HG02763 (cell line): ENCODE measurements around the gene ZC3H7A.
A peak's percentile ranks its signal among the peaks of the same experiment; 100 is the strongest.
"Not testable (repeated sequence)": the region's sequence is repeated elsewhere in the genome, so short reads cannot be mapped to it uniquely, and the experiment has no call there.

Source experiments
- ATAC-seq: cut with Tn5 transposase; IDR thresholded peaks from one replicate; pipeline ENCODE4 v1.9.1; 2021; ENCODE audit warnings: mild to moderate bottlenecking, moderate library complexity; ENCODE audit not compliant: unreplicated experiment

ZC3H7A gene, protein sequence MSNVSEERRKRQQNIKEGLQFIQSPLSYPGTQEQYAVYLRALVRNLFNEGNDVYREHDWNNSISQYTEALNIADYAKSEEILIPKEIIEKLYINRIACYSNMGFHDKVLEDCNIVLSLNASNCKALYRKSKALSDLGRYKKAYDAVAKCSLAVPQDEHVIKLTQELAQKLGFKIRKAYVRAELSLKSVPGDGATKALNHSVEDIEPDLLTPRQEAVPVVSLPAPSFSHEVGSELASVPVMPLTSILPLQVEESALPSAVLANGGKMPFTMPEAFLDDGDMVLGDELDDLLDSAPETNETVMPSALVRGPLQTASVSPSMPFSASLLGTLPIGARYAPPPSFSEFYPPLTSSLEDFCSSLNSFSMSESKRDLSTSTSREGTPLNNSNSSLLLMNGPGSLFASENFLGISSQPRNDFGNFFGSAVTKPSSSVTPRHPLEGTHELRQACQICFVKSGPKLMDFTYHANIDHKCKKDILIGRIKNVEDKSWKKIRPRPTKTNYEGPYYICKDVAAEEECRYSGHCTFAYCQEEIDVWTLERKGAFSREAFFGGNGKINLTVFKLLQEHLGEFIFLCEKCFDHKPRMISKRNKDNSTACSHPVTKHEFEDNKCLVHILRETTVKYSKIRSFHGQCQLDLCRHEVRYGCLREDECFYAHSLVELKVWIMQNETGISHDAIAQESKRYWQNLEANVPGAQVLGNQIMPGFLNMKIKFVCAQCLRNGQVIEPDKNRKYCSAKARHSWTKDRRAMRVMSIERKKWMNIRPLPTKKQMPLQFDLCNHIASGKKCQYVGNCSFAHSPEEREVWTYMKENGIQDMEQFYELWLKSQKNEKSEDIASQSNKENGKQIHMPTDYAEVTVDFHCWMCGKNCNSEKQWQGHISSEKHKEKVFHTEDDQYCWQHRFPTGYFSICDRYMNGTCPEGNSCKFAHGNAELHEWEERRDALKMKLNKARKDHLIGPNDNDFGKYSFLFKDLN

DNA sequence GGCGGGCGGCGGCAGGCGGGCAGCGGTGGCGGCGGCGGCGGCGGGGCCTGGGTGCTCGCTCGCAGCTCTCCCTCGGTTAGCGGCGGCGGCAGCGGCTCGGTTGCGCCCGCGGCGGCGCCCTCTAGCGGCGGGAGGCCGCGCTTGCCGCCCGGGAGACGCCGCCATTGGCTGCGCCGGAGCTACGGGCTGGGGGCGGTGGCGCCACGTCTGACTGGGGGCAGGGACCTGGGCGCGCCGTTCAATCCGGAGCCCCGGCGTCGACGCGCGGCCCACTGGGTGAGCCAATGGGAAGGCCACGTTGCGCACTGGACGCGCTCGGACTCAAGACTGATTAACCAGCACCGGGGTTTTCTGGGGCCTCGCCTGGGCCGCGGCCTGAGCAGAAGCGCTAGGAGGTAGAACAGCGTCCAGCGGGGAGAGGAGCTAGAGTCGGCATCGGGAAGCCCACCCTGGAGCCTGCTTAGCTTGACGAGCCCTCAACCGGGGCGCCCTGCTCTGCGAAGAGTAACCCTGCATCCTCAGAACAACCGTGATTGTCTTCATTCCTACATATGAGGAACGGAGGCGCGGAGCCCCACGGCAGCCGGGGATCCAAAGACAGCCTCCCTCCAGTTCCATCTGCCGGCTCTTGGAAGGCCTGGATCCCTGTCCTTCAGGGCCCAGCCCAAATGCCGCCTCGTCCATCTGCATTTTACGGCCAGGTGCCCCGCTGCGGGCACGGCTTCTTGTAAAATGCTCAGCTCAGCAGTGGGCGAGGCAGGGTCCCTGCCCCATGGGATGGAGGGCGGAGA is at the start of gene ZC3H7A:
Gene ZC3H7A, minus strand, starts transcription at position 93 of the 791 bp plus-strand sequence. CDS start 14,904 bp downstream, outside the sequence.
- ATAC-seq = peak; percentile 89

DNA sequence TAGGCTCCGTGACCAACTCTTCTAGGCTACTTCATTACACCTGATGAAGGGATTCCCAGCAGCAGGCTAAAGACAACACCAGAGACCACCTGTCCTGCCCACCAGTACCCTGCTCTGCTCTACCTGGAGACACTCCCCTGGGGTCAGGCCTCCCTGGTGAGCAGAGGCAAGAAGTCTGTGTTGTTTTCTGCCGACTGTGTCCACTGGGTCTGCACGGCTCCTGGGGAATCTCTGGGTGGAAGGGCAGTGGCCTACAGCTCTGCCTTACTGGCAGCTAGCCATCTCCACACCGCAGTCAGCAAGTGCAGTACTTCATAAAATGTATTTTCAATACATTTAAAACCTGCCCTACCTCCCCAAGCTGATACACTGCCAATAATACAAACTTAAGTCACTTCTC is 47.4 kb upstream of the ZC3H7A start:
- ATAC-seq = no peak

DNA sequence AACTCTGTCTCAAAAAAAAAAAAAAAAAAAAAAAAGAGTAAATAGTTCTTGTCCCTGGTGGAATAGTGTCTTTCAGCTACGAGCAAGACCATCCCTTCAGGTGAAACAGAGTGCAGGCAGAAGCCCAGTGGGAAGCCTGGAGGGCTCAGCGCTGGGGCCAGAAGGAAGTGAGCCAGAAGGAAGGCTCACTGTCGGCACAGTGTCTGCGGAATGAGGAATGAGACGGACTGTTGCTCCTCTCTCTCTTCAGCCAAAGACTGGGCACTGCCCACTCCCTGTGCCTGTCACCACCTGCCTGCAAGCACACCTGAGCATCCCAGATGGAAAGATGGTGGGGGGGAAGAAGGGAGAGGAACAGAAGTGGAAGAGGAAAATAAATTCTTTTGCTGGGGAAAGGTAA is 46.8 kb upstream of the ZC3H7A start:
- ATAC-seq = no peak

DNA sequence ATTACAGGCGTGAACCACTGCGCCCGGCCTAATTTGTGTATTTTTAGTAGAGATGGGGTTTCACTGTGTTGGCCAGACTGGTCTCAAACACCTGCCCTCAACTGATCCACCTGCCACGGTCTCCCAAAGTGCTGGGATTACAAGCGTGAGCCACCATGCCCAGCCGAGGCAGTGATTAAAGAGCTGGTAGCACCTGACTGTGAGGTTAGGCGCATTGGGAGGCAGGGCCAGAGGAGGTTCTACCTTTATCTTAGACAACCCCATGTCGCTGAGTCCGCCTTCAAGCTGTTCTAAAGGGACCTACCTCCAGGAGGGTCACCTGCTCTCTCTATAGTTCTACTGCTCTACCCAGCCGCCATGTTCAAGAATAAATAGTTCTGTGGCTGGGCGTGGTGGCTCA is 46.1 kb upstream of the ZC3H7A start:
- ATAC-seq = no peak

DNA sequence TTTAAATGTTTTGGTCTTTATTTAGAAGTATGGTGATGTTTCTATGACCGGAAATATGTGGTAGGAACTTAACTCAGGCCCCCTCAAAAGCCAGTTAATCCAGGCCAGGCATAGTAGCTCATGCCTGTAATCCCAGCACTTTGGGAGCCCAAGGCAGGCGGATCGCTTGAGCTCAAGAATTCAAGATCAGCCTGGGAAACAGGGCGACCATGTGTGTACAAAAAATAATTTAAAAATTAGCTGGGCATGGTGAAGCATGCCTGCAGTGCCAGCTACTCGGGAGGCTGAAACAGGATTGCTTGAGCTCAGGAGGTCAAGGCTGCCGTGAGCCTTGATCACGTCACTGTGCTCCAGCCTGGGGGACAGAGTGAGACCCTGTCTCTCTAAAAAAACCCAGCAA is 44.0 kb upstream of the ZC3H7A start:
- ATAC-seq = no peak

DNA sequence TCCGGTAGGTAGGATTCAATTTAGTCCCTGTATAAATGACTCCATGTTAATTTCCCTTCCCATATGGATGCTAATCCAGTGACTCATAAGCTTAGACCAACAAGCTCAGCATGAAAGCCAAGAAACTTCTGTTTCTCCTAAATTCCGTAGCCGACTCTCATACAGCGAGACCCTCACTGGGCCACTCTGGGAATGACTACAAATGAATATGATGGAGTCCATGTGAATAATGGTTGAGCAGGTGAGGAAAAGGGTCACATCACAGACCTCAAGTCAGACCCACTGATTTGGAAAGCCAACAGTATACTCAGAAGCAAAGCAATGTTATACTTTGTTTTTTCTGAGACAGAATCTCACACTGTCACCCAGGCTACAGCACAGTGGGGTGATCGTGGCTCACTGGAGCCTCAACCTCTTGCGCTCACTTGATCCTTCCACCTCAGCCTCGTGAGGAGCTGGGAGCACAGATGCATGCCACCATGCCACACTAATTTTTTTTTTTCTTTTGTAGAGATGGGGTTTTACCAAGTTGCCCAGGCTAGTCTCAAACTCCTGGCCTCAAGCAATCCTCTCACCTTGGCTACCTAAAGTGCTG is 39.7 kb upstream of the ZC3H7A start:
- no peak for ATAC-seq

DNA sequence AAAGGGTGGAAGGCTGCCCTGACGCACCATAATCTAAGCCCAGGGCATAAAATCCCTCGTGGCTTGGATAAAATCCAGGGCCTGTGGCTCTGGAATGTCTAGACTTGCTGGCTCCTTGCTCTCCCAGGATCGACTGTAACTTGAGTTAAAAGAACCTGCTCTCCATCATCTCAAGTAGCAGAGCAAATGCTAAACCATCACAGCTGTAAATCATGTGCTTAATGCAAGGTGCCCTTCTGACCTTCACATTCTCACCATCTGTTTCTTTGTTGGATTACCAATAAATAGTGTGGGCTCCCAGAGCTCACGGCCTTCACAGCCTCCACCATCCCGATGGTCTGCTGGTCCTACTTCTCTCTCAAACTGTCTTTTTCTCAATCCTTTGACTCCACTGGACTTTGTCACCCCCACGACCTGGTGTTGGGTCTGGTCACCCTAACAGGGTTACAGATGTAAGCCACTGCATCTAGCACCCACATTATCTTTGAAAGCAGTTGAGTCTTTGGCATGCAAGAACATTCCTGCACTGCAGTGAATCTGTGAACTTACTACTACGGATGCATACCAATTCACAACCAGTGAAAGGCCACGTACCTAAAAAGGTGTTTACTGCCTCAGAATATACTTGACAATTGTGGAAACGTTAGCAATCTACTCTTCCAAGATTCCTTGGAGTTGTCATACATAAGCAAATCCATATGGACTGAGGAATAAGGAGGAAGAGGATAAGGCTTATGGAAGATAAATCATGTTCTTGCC is 39.0 kb upstream of the ZC3H7A start:
- no peak for ATAC-seq

DNA sequence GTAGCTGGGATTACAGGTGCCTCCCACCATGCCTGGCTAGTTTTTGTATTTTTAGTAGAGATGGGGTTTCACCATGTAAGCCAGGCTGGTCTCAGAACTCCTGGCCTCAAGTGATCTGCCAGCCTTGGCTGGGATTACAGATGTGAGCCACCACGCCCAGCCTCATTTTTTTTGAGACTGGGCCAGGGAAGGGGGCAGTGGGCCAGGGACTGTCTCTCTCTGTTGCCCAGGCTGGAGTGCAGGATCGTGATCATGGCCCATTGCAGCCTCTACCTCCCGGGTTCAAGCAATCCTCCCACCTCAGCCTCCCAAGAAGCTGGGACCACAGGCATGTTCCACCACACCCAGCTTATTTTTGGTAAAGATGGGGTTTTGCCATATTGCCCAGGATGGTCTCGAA is 38.3 kb upstream of the ZC3H7A start:
- no peak for ATAC-seq

DNA sequence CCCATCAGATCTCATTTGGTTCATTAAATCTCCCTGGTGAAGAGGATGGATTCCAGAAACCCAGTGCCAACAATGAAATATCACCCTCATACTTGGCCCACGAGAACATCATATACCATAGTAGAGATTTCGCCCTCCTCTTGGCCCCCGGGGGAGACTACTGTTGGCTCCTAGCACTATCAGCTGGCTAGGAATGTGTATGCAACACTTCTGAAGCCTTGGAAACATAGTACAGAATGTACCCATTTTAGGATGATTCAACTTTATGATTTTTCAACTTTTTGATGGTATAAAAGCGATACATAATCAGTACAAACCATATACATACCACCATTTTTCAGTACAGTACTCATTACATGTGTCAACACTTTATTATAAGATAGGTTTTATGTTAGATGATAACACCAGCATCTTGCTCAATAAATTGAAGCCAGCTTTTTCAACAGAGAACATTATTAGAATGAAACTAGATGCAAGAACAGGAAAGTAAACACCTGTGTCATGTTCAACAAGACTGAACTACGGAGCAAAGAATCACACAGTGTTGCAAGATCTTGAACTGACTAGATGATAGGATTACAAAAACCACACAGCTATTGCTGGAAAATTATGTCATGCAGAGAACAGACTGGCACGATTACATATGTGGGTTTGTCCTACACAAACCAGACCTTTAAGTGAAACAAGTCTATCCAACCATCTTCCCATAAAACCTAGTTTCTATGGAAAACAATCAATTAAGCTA is 37.1 kb upstream of the ZC3H7A start:
- ATAC-seq = no peak

DNA sequence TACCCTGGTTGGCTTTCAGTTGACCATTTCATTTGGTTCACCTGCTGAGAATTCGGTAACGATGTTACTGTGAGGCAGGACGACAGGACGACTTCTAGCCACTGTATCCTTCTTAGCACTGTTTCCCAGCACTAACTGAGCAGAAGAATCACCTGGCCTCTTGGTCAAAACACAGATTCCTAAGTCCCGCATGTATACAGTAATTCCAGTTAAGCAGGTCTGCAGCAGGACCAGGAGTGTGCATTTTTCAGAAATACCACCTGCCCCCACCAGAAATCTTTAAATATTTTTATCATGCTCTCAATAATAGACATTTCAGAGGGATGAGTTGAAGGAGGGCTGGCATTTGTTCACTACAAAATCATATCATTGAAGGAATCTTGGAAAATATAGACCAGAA is 31.6 kb upstream of the ZC3H7A start:
- ATAC-seq = no peak

DNA sequence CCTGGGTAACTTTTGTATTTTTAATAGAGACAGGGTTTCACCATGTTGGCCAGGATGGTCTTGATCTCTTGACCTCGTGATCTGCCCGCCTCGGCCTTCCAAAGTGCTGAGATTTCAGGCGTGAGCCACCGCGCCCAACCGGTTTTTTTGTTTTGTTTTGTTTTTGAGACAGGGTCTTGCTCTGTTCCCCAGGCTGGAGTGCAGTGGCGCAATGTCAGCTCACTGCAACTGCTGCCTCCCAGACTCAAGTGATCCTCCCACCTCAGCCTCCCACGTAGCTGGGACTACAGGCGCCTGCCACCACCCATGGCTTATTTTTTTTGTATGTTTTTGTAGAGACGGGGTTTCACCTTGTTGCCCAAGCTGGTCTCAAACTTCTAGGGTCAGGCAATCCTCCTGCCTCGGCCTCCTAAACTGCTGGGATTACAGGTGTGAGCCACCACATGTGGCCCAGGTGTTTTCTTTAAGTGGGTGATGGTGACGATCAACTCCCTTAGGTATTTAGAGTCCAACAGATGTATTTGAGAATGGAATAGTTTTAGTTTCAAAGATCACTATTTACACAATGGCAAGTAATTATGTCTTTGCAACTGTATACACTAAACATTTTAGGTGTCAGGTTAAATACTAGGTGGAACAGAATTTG is 28.6 kb upstream of the ZC3H7A start:
- ATAC-seq = not testable (repeated sequence)

DNA sequence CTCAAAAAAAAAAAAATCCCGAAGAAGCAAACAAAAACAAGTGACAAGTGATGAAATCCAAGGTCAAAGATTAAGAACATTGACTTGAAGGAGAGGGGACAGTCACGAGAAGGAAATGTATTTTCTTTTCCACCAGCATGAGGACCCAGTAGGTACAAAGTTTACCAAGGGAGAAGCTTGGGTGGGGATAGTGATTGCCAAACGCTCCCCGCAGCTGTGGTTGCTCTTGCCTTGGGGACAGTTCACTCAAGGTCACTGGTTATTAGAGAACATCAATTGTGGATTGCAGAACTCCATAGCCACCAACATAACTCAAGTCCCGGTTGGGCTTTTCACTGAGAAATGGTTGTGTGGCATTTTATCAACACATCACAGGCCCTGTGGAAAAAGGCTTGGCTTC is 27.3 kb upstream of the ZC3H7A start:
- no peak for ATAC-seq

DNA sequence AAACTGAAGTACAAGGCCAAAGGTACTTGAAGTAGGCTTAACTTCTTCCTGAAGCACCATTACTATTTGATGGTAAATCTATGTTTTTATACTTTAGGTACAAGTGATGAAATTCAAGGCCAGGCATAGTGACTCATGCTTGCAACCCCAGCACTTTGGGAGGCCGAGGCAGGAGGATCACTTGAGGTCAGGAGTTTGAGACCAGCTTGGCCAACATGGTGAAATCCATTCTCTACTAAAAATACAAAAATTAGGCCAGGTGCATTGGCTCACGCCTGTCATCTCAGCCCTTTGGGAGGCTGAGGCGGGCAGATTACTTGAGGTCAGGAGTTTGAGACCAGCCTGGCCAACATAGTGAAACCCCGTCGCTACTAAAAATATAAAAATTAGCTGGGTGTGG is 26.6 kb upstream of the ZC3H7A start:
- ATAC-seq = not testable (repeated sequence)

DNA sequence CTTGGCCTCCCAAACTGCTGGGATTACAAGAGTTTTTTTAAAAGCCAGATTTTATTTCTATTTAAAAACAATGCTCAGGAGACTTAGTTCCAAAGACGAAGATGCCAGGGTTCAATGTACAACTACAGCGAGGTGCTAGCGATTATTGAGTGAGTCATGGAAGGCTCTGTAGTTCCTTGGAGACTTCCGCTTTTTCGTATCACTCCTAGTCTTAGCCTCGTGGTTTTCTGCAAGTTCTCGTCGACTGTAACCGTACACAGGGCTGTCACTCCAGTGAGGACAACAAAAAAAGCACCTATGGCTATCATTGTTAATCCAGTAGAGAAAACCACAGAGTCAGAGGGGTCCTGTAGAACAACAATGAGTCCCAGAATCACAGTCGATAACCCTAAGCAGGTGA is 22.7 kb upstream of the ZC3H7A start:
- ATAC-seq = no peak

DNA sequence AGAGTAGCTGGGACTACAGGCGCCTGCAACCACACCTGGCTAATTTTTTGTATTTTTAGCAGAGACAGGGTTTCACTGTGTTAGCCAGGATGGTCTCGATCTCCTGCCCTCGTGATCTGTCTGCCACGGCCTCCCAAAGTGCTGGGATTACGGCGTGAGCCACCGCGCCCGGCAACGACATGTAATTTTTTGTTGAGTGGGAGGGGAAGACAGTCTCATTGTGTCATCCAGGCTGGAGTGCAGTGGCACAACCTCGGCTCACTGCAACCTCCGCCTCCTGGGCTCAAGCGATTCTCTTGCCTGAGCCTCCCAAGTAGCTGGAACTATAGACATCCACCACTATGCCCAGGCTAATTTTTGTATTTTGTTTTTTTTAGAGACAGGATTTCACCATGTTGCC is 21.9 kb upstream of the ZC3H7A start:
- not testable (repeated sequence) for ATAC-seq

DNA sequence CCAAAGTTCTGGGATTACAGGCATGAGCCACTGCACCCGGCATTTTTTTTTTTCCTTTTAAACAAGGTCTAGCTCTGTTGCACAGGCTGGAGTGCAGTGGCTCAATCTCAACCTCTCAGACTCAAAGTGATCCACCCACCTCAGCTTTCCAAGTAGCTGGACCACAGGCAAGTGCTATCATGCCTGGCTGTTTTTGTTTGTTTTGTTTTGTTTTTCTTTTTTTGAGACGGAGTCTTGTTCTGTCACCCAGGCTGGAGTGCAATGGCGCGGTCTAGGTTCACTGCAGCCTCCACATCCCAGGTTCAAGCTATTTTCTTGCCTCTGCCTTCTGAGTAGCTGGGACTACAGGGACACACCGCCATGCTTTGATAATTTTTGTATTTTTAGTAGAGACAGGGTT is 19.1 kb upstream of the ZC3H7A start:
- no peak for ATAC-seq

DNA sequence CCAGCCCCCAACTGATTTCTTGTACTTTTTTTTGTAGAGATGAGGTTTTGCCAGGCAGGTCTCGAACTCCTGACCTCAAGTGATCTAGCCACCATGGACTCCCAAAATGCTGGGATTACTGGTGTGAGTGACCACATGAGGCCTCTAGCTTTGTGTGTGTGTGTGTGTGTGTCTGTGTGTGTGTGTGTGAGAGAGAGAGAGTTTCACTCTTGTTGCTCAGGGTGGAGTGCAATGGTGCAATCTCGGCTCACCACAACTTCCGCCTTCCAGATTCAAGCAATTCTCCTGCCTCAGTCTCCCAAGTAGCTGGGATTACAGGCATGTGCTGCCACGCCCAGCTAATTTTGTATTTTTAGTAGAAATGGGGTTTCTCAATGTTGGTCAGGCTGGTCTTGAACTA is 17.7 kb upstream of the ZC3H7A start:
- not testable (repeated sequence) for ATAC-seq

DNA sequence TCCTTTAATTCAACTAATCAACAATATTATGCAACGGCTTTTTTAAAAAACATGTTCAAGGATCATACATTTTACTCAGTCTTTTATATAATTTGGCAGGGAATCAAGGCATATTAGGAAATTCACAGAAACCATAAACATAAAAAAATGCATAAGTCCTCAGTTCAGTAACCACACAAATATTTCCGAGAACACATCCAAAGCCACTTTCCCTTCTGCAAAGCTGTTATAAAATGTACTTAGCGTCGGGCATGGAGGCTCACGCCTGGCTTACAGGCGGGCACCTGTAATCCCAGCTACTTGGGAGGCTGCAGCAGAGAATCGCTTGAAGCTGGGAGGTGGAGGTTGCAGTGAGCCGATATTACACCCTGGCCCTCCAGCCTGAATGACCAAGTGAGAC is 9.7 kb upstream of the ZC3H7A start:
- no peak for ATAC-seq

DNA sequence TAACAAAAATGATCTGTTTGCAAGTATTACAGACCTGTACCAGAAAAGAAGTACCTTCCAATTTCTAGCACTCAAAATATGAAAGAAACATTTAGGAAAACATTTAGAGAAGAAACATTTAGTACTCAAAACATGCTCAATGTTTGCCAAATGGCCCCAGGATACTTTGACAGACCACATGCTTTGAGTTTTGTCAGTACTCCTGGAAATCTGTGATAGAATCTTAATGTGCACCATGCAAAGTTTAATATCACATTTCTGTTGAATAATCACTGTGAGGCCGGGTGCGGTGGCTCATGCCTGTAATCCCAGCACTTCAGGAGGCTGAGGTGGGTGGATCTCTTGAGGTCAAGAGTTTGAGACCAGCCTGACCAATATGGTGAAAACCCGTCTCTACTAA is 8.5 kb upstream of the ZC3H7A start:
- ATAC-seq = no peak
